ENCODE data around the gene PTPRG. TPM values are rescaled to one million over a fixed set of nuclear protein-coding genes. Genes with fewer than 3 reads are reported as not detected.
A peak's percentile ranks its signal among the peaks of the same experiment; 100 is the strongest.

The PTPRG gene
- total and polyA plus RNA-seq, 2 experiments from 2014 or later = 24.4 to 131 TPM

DNA sequence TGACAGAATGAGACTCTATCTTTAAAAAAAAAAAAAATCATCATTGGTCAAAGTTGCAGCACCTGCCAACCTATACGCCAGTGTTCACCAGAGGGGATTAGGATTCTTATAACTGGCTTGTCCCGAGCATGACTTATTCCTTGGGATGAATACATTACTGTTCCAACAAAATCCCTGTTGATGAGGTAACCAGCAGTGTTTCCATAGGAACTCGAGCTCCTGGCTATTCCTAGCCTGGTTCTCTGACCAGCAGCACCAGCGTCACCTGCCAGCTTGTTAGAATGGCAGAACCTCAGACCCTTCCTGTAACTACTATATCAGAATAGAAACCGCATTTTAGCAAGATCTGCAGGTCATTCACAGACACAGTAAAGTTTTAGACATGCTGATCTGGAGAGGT, 364.4 kb downstream of the PTPRG start (continued):
- TF ChIP-seq, protein P1, sequence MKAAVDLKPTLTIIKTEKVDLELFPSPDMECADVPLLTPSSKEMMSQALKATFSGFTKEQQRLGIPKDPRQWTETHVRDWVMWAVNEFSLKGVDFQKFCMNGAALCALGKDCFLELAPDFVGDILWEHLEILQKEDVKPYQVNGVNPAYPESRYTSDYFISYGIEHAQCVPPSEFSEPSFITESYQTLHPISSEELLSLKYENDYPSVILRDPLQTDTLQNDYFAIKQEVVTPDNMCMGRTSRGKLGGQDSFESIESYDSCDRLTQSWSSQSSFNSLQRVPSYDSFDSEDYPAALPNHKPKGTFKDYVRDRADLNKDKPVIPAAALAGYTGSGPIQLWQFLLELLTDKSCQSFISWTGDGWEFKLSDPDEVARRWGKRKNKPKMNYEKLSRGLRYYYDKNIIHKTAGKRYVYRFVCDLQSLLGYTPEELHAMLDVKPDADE (IDR thresholded peaks at IDR 0.05) = no peak
- no peak for TF ChIP-seq EZH2phosphoT487 (IDR thresholded peaks at IDR 0.05; ENCODE audit: unreplicated experiment)
- TF ChIP-seq, protein P2, sequence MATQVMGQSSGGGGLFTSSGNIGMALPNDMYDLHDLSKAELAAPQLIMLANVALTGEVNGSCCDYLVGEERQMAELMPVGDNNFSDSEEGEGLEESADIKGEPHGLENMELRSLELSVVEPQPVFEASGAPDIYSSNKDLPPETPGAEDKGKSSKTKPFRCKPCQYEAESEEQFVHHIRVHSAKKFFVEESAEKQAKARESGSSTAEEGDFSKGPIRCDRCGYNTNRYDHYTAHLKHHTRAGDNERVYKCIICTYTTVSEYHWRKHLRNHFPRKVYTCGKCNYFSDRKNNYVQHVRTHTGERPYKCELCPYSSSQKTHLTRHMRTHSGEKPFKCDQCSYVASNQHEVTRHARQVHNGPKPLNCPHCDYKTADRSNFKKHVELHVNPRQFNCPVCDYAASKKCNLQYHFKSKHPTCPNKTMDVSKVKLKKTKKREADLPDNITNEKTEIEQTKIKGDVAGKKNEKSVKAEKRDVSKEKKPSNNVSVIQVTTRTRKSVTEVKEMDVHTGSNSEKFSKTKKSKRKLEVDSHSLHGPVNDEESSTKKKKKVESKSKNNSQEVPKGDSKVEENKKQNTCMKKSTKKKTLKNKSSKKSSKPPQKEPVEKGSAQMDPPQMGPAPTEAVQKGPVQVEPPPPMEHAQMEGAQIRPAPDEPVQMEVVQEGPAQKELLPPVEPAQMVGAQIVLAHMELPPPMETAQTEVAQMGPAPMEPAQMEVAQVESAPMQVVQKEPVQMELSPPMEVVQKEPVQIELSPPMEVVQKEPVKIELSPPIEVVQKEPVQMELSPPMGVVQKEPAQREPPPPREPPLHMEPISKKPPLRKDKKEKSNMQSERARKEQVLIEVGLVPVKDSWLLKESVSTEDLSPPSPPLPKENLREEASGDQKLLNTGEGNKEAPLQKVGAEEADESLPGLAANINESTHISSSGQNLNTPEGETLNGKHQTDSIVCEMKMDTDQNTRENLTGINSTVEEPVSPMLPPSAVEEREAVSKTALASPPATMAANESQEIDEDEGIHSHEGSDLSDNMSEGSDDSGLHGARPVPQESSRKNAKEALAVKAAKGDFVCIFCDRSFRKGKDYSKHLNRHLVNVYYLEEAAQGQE (IDR thresholded peaks at IDR 0.05; ENCODE audit: unreplicated experiment) = no peak
- TF ChIP-seq NANOG (IDR thresholded peaks at IDR 0.05; ENCODE audit: borderline replicate concordance) = no peak
- TF ChIP-seq ZNF114 (CRISPR knock-in tag; IDR thresholded peaks at IDR 0.05) = no peak

DNA sequence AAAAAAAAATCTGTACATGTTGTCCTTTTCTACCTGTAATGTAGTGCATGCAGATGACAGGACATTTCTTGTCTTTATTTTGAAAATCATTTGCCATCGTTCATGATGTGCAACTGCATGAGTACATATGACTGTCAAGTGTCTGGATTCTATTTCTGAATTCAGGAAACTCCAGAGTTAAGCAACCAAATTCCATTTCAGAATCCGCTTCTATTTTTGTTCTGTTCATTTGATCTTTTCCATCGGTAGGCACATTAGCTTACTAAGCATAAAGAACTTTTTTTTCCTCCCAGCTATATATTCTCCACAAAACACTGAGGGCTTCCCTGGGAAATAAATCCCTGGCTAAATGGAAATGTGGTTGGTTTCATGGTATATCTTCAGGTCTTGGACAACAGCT, 365.6 kb downstream of the PTPRG start:
- 0 out of 2 replicates have a peak overlapping the region, but pooled peaks have one; percentile 6 for H3K27ac ChIP-seq (ENCODE audit: low read depth)
- DNase-seq (ENCODE audit: low spot score) (no peak), ATAC-seq (no peak)
- H3K27me3 ChIP-seq (ENCODE audit: insufficient read depth) = no peaks in the 10 kb centered on the region
- Mint-ChIP-seq H3K27me3 (ENCODE audit: insufficient read depth, low read depth, poor library complexity) (no peaks in the 10 kb centered on the region), H3K4me1 (peaks cover 71% of the 10 kb centered on the region), H3K36me3 (ENCODE audit: low read depth) (no peaks in the 10 kb centered on the region; the same call in 2 of the 3 replicates), H3K27ac (no peak overlapping the region), H3K9me3 (no peaks in the 10 kb centered on the region), H3K4me3 (no peak overlapping the region)
- no peaks in the 10 kb centered on the region for H3K36me3 ChIP-seq (ENCODE audit: insufficient read depth)
- H3F3A ChIP-seq (replicated peaks; ENCODE audit: low read depth) = no peaks in the 10 kb centered on the region
- no peaks in the 10 kb centered on the region for H3K9me2 ChIP-seq (ENCODE audit: insufficient read depth)
- peaks cover 95% of the 10 kb centered on the region for H3K79me2 ChIP-seq (replicated peaks; ENCODE audit: insufficient read depth)
- no peak overlapping the region for H2AFZ ChIP-seq
- no peak overlapping the region for H3K4me3 ChIP-seq
- peaks cover 52% of the 10 kb centered on the region for H3K4me1 ChIP-seq (ENCODE audit: insufficient read depth)
- peaks cover 4% of the 10 kb centered on the region; the same call in 1 of the 2 replicates for H4K20me1 ChIP-seq (replicated peaks; ENCODE audit: insufficient read depth)
- no peak overlapping the region for H3K4me2 ChIP-seq
- TF ChIP-seq, protein P3, sequence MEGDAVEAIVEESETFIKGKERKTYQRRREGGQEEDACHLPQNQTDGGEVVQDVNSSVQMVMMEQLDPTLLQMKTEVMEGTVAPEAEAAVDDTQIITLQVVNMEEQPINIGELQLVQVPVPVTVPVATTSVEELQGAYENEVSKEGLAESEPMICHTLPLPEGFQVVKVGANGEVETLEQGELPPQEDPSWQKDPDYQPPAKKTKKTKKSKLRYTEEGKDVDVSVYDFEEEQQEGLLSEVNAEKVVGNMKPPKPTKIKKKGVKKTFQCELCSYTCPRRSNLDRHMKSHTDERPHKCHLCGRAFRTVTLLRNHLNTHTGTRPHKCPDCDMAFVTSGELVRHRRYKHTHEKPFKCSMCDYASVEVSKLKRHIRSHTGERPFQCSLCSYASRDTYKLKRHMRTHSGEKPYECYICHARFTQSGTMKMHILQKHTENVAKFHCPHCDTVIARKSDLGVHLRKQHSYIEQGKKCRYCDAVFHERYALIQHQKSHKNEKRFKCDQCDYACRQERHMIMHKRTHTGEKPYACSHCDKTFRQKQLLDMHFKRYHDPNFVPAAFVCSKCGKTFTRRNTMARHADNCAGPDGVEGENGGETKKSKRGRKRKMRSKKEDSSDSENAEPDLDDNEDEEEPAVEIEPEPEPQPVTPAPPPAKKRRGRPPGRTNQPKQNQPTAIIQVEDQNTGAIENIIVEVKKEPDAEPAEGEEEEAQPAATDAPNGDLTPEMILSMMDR (conservative IDR thresholded peaks at IDR 0.05; ENCODE audit: low read depth in 2 of 2) = no peak
- TF ChIP-seq, protein P2 (IDR thresholded peaks at IDR 0.05; ENCODE audit: unreplicated experiment) = no peak
- TF ChIP-seq ZNF462 (CRISPR knock-in tag; IDR thresholded peaks at IDR 0.05) (no peak), CREB1 (CRISPR knock-in tag; IDR thresholded peaks at IDR 0.05; ENCODE audit: low read depth) (no peak)

Measured in GM23338 (cell line).